PC-9 (cell line): ENCODE data around the gene TCIRG1. TPM values are rescaled to one million over a fixed set of nuclear protein-coding genes. Genes with fewer than 3 reads are reported as not detected.
A peak's percentile ranks its signal among the peaks of the same experiment; 100 is the strongest.

Experiments
- BruUV-seq: library from RNA; stranded (reverse); fragments of 400-500 nt; replicated peaks from 2 replicates; lab custom pipeline; 2021; lab: Mats Ljungman, UMichigan
- CTCF ChIA-PET: fragments of 300-600 bp; sonication (Branson Sonifier 250); formaldehyde crosslinking; loops from one replicate; lab custom pipeline; 2022; ENCODE audit warnings: antibody characterized with exemption; lab: Charles Lee
- POLR2A ChIA-PET: fragments of 300-600 bp; sonication (Branson Sonifier 250); formaldehyde crosslinking; loops from one replicate; lab custom pipeline; 2022; ENCODE audit warnings: antibody characterized with exemption; ENCODE audit not compliant: unreplicated experiment; lab: Charles Lee
- DNase-seq, 2 experiments: peaks; one replicate each; pipeline versions ENCODE4 v3.0.0 to v3.0.0-alpha.2; 2015 to 2022; ENCODE audit warnings: mixed read lengths in 1 of 2
- H2AFZ ChIP-seq: fragments of 200-600 bp; sonication (generic); 2 replicates; pipeline ENCODE4 v1.8.1; 2017; ENCODE audit warnings: antibody characterized with exemption
- H3F3A ChIP-seq: fragments of 200-600 bp; sonication (generic); 2 replicates; pipeline ENCODE4 v1.8.1; 2017; ENCODE audit warnings: antibody characterized with exemption, mild to moderate bottlenecking, low read depth; ENCODE audit not compliant: insufficient read depth
- H3K27ac ChIP-seq: fragments of 200-600 bp; sonication (generic); 2 replicates; pipeline ENCODE4 v1.6.1; 2016; ENCODE audit warnings: mixed run types
- H3K27me3 ChIP-seq: fragments of 200-600 bp; sonication (generic); 2 replicates; pipeline ENCODE4 v1.6.1; 2016; ENCODE audit warnings: low read depth, mixed run types; ENCODE audit not compliant: insufficient read depth
- H3K36me3 ChIP-seq: fragments of 200-600 bp; sonication (generic); 2 replicates; pipeline ENCODE4 v1.6.1; 2016; ENCODE audit warnings: low read depth, mixed run types
- H3K4me1 ChIP-seq: fragments of 200-600 bp; sonication (generic); replicated peaks from 2 replicates; pipeline ENCODE4 v1.6.1; 2016; ENCODE audit warnings: mixed run types; ENCODE audit not compliant: insufficient read depth
- H3K4me2 ChIP-seq: fragments of 200-600 bp; sonication (generic); 2 replicates; pipeline ENCODE4 v1.6.1; 2017; ENCODE audit warnings: mixed run types
- H3K4me3 ChIP-seq: fragments of 200-600 bp; sonication (generic); 2 replicates; pipeline ENCODE4 v1.6.1; 2016; ENCODE audit warnings: mixed run types
- H3K79me2 ChIP-seq: fragments of 200-600 bp; sonication (generic); 2 replicates; pipeline ENCODE4 v1.6.1; 2017; ENCODE audit warnings: low read depth, mixed run types
- H3K9me2 ChIP-seq: fragments of 200-600 bp; sonication (generic); 2 replicates; pipeline ENCODE4 v1.8.1; 2017; ENCODE audit warnings: mild to moderate bottlenecking; ENCODE audit not compliant: insufficient read depth
- H3K9me3 ChIP-seq: fragments of 200-600 bp; sonication (generic); 2 replicates; pipeline ENCODE4 v1.8.1; 2016; ENCODE audit warnings: low read depth; ENCODE audit not compliant: insufficient read depth
- H4K20me1 ChIP-seq: fragments of 200-600 bp; sonication (generic); 2 replicates; pipeline ENCODE4 v1.8.1; 2017; ENCODE audit not compliant: insufficient read depth
- CTCF ChIP-seq: fragments of 200-600 bp; sonication (generic); conservative IDR thresholded peaks from 2 replicates; pipeline ENCODE4 v1.6.1; 2017; ENCODE audit warnings: mixed run types, antibody characterized with exemption, mild to moderate bottlenecking, moderate library complexity
- EZH2 ChIP-seq: fragments of 200-600 bp; sonication (generic); IDR thresholded peaks from 2 replicates; pipeline ENCODE4 v1.8.0; 2017; ENCODE audit warnings: antibody characterized with exemption, low read depth
- intact Hi-C: fragments of 100-400 bp; cut with micrococcal nuclease; formaldehyde crosslinking; loops from one replicate; pipeline ENCODE4 v1.10.0; 2022; ENCODE audit not compliant: unreplicated experiment
- total RNA-seq: library from RNA; stranded (reverse); gene quantifications from 2 replicates; pipeline ENCODE4 v1.2.3, GENCODE V29; 2021

Gene TCIRG1
- total RNA-seq, 1 experiment from 2014 or later, result 125 TPM

GRCh38 chr11:68024508-68024907 lies 14.3 kb upstream of the TCIRG1 start:
- H3K36me3 ChIP-seq, result no peaks in the 10 kb centered on the region
- no peak overlapping the region for H3K4me3 ChIP-seq
- H3K27me3 ChIP-seq, result no peaks in the 10 kb centered on the region
- H3K27ac ChIP-seq, result peak overlapping the region; percentile 20; the same call in 1 of the 2 replicates
- peaks cover 40% of the 10 kb centered on the region for H3K4me1 ChIP-seq
- H2AFZ ChIP-seq, result no peak overlapping the region
- TF ChIP-seq EZH2 (no peak), CTCF (no peak)
- POLR2A ChIA-PET, result no interaction called here
- CTCF ChIA-PET, result no interaction called here
- H4K20me1 ChIP-seq, result no peaks in the 10 kb centered on the region
- peaks cover 20% of the 10 kb centered on the region for H3K79me2 ChIP-seq
- no peak overlapping the region for H3K4me2 ChIP-seq
- intact Hi-C loops, result no loop called here
- H3F3A ChIP-seq, result peaks cover 46% of the 10 kb centered on the region
- no peak for DNase-seq
- H3K9me3 ChIP-seq, result no peaks in the 10 kb centered on the region
- no peaks in the 10 kb centered on the region for H3K9me2 ChIP-seq
- no TSS peak for BruUV-seq

GRCh38 chr11:68025047-68025446 lies 13.8 kb upstream of the TCIRG1 start:
- no peak for DNase-seq
- Histone ChIP-seq H3K4me1 (peaks cover 38% of the 10 kb centered on the region), H2AFZ (no peak overlapping the region), H3K4me2 (no peak overlapping the region), H3F3A (peaks cover 49% of the 10 kb centered on the region), H3K9me2 (no peaks in the 10 kb centered on the region), H3K36me3 (no peaks in the 10 kb centered on the region), H3K79me2 (peaks cover 25% of the 10 kb centered on the region), H3K4me3 (no peak overlapping the region), H3K9me3 (no peaks in the 10 kb centered on the region), H3K27ac (no peak overlapping the region), H4K20me1 (no peaks in the 10 kb centered on the region), H3K27me3 (no peaks in the 10 kb centered on the region)
- BruUV-seq, result no TSS peak
- ChIA-PET POLR2A (interaction anchor here (0.7 kb wide), 1 partner anchor 1624 kb away, joined by 6 read pairs; no protein-coding TSS in a partner anchor), CTCF (no interaction called here)
- no peak for TF ChIP-seq EZH2
- intact Hi-C loops, result no loop called here

GRCh38 chr11:68026391-68027105 lies 12.3 kb upstream of the TCIRG1 start:
- Histone ChIP-seq H3K79me2 (peaks cover 35% of the 10 kb centered on the region), H3K4me3 (no peak overlapping the region), H3K9me2 (no peaks in the 10 kb centered on the region), H3K4me1 (peaks cover 30% of the 10 kb centered on the region), H3F3A (peaks cover 38% of the 10 kb centered on the region), H3K4me2 (no peak overlapping the region), H3K9me3 (no peaks in the 10 kb centered on the region), H3K27me3 (no peaks in the 10 kb centered on the region), H3K27ac (no peak overlapping the region), H4K20me1 (no peaks in the 10 kb centered on the region), H2AFZ (no peak overlapping the region), H3K36me3 (no peaks in the 10 kb centered on the region)
- POLR2A ChIA-PET, result interaction anchor here (0.6 kb wide), 1 partner anchor 16 kb away, joined by 4 read pairs; the partner anchor contains the start of gene ALDH3B1
- BruUV-seq, result no TSS peak
- intact Hi-C loops, result no loop called here
- CTCF ChIA-PET, result no interaction called here
- no peak for DNase-seq
- TF ChIP-seq CTCF, result no peak
- TF ChIP-seq EZH2, result no peak
